GM12801 (cell line): Measurements from ENCODE around the gene MARK3.

Experiments
- TF ChIP-seq, protein P1 (sequence below): IDR thresholded peaks from one replicate; pipeline ENCODE4 v1.5.1; 2011; ENCODE audit warnings: control low read depth; ENCODE audit not compliant: insufficient read length; ENCODE audit errors: extremely low read depth

The MARK3 gene

DNA sequence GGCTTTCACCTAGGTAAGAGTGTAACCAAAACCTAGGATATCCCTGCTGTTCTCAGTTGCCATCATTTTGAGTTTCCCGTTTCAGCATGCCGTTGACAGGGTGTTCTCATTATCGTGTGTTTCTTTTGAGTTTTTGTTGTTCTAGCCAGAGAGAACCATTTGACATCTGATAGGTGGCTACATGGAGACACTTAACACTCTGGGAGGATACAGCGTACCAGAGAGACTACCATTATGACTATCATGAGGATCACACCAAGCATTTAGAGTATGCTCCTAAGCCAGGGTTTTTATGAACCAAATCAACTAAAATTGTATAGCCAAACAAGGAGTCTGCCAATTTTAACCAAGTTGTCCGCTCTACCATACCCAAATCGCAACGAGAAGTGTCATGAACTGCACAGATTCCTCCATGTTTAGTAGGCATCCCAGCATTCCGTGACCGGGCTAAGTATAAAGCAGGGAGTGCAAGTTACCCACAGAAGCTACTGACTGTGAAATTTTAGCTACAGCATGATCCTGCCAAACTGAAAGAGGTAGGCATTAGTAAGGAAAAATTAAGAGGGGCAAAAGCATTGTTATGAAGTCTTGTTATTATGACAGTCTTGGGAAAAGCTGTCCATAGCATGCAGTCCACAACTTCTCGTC, 48.8 kb downstream of the MARK3 start:
- TF ChIP-seq, protein P1, sequence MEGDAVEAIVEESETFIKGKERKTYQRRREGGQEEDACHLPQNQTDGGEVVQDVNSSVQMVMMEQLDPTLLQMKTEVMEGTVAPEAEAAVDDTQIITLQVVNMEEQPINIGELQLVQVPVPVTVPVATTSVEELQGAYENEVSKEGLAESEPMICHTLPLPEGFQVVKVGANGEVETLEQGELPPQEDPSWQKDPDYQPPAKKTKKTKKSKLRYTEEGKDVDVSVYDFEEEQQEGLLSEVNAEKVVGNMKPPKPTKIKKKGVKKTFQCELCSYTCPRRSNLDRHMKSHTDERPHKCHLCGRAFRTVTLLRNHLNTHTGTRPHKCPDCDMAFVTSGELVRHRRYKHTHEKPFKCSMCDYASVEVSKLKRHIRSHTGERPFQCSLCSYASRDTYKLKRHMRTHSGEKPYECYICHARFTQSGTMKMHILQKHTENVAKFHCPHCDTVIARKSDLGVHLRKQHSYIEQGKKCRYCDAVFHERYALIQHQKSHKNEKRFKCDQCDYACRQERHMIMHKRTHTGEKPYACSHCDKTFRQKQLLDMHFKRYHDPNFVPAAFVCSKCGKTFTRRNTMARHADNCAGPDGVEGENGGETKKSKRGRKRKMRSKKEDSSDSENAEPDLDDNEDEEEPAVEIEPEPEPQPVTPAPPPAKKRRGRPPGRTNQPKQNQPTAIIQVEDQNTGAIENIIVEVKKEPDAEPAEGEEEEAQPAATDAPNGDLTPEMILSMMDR, result no peak

DNA sequence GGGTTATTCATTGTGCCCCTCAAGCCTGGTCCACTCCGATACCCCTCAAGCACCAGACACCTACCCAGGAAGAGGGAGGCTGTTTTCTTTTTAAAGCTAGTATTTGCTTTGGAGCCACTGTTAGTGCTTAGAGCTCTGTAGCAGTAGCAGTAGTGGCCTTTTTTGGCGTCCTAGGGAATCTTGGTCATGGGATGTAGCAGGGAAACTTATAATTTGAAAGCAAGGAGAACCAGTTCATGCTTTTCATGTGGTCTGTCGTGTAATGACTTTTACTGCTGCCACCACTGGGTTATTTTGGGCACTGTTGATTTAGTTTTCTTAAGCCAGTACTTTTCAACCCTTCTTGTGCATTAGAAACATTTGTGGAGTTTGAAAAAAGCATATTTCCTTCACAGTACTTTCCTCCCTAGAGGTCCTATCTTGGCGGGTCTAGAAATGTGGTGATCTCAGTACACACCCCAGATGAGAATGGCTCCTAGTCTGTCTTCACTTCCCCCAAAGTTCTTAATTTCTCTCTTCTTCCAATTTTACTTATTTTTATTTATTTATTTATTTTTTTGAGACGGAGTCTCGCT, 49.7 kb downstream of the MARK3 start:
- TF ChIP-seq, protein P1, result no peak

DNA sequence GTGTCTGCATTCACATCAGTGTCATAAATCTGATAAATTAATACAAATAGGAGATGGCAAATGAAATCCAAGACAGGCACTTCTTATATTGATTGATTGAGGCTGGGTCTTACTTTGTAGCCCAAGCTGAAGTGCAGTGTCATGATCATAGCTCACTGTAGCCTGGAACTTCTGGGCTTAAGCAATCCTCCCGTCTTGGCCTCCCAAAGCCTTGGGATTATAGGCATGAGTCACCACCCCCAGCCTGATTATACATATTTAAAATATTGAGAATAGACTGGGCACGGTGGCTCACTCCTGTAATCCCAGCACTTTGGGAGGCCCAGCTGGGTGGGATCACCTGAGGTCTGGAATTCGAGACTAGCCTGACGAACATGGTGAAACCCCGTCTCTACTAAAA, 51.3 kb downstream of the MARK3 start:
- TF ChIP-seq, protein P1, result no peak

DNA sequence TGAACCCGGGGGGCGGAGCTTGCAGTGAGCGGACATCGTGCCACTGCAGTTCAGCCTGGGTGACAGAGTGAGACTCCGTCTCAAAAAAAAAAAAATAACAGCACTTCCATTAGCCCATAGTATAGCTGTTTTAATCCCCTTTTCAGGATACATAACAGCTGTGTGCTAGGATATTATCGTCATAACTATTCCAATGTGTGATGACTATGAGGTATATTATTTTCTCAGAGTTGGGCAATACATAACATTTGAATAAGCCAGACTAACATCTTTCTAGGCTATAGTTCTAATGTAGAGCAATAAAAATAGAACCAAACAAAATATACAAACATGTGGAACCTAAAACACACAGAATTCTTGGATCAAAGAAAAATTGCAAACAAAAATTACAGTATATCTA, 57.1 kb downstream of the MARK3 start:
- TF ChIP-seq, protein P1, result no peak

DNA sequence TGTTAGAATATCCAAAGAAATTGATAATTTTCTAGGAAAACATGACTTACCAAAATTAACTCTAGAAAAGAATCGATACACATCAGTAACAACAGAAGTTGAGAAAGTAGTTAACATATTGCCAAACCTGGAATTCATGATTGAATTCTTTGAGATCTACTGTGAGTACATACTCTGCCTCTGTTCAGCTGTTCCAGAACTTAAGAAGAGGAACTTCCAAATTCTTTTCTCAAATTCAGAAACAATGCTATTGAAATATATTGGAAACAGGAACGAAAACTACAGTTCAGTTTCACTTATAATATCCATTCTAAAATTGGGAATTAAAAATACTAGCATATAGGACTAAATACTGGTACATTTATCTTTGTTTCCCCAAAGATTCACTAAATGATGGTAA, 57.9 kb downstream of the MARK3 start:
- TF ChIP-seq, protein P1, result no peak

DNA sequence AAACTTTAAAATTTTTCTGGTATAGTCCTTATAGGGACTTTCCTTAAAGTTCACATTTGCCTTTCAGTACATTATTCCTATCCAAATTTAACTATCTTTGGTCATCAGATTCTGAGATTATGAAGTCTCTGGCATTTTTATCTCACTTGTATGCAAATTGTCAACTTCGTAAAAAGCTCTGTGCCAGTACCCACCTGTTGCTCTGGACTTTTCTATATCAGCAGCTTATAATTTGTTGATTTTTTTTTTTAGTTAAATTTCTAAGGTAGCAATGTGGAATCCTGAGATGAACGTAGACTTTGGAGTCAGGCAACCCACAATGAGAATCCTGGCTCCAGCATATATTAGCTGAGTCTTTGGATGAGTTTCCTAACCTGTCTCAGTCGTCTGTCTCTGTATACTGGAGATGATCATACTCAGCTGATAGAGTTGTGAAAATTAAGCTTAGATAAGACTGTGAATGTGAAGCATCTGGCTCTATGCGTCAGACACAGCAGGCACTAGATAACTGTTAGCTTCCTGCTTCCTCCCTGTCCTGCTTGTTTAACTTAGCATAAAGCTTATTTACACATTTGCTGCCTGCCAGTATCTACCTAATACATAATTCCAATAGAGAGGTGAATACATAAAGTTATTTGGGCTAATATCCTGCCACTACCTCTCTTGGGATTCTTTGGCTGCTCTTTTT, 59.8 kb downstream of the MARK3 start:
- TF ChIP-seq, protein P1, result no peak

DNA sequence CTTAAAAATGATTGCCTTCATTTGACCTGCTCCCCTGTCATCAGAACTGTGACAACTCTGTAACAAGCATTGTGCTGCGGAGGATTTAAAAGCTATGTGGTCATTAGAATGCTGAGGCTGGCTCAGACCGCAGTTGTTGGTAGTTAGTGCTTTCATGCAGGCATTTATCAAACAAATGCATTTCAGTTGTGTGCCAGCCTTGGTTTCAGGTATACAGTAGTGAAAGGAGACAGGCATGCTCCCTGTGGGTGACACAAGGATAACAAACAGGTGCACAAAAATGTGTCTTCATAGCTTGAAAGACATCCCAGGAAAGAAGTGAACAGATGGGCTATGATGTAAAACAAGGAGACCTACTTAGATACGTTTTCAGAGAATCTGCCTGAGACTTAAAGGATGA, 60.6 kb downstream of the MARK3 start:
- TF ChIP-seq, protein P1, result no peak
